Activated CD8-positive, alpha-beta memory T cell treated with anti-CD3 and anti-CD28 coated beads, Interleukin-2, amount 10 ng/mL, durations not matched to agents 7 days and 5 days (primary cell): ENCODE measurements around the gene ZNF260. TPM values are rescaled to one million over a fixed set of nuclear protein-coding genes. Genes with fewer than 3 reads are reported as not detected.
"Not testable (repeated sequence)": the region's sequence is repeated elsewhere in the genome, so short reads cannot be mapped to it uniquely, and the experiment has no call there.

Experiments
- ATAC-seq: fragments of 150-1000 bp; cut with Tn5 transposase; one replicate; pipeline ENCODE4 v1.10.0; 2021; ENCODE audit warnings: moderate library complexity
- CTCF ChIA-PET: fragments of 350-600 bp; sonication (Branson Sonifier 250); formaldehyde crosslinking; loops from one replicate; lab custom pipeline; 2021; ENCODE audit warnings: antibody characterized with exemption; lab: Charles Lee
- DNase-seq: peaks from one replicate; pipeline ENCODE4 v3.0.0-alpha.2; 2020
- H3K27ac Mint-ChIP-seq: one replicate; pipeline ENCODE4 v1.8.0; 2021; ENCODE audit warnings: mild to moderate bottlenecking, mixed read lengths
- H3K27me3 Mint-ChIP-seq: one replicate; pipeline ENCODE4 v1.8.0; 2021; ENCODE audit warnings: mixed read lengths
- H3K36me3 Mint-ChIP-seq: one replicate; pipeline ENCODE4 v1.8.0; 2021; ENCODE audit warnings: mild to moderate bottlenecking, mixed read lengths
- H3K4me1 Mint-ChIP-seq: one replicate; pipeline ENCODE4 v1.8.0; 2021; ENCODE audit warnings: mixed read lengths
- H3K4me3 Mint-ChIP-seq: one replicate; pipeline ENCODE4 v1.8.0; 2021; ENCODE audit warnings: mild to moderate bottlenecking, moderate library complexity, mixed read lengths
- H3K9me3 Mint-ChIP-seq: one replicate; pipeline ENCODE4 v1.8.0; 2022; ENCODE audit warnings: low read depth, mixed read lengths
- total RNA-seq, 2 experiments: library from RNA; stranded (reverse); gene quantifications; one replicate each; pipeline ENCODE4 v1.2.3, GENCODE V29; 2021

Gene ZNF260
- total RNA-seq, 2 experiments from 2014 or later: 9.3 to 11.7 TPM

DNA sequence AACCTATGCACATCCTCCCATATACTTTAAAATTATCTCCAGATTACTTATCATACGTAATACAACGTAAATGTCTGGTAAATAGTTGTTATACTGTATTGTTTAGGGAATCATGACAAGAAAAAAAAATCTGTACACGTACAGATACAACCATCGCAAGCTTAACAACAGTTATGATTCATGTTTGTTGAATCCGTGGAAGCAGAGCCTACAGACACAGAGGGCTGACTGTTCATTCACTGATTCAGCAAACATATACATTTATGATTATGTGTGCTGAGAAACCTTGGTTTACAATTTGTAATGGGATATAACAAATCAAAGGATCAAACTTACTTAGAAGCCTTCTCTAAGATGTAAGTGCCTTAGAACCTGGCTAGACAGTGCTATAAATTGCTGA is 1.5 kb downstream of the ZNF260 start:
- Mint-ChIP-seq H3K36me3 (peaks cover 56% of the 10 kb centered on the region), H3K27me3 (no peaks in the 10 kb centered on the region), H3K9me3 (peaks cover 18% of the 10 kb centered on the region), H3K27ac (peak overlapping the region; percentile 27), H3K4me1 (peaks cover 16% of the 10 kb centered on the region), H3K4me3 (peak overlapping the region; percentile 50)
- no peak for ATAC-seq
- DNase-seq: no peak
- CTCF ChIA-PET: no interaction called here

DNA sequence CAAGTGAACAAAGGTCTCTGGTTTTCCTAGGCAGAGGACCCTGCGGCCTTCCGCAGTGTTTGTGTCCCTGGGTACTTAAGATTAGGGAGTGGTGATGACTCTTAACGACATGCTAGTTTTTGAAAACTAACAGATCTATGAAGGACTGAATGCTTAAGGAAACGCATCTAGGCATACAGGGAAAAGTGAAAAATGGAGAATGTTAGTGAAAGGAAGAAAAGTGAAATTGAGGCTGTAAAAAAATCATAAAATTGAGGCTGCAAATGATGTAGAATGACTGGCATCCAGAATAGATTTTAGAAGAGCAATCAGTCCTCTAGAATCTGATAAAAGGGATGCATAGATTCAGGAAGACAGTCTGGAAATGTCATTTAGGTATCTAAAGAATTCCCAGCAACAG is 3.5 kb downstream of the ZNF260 start:
- DNase-seq: no peak

DNA sequence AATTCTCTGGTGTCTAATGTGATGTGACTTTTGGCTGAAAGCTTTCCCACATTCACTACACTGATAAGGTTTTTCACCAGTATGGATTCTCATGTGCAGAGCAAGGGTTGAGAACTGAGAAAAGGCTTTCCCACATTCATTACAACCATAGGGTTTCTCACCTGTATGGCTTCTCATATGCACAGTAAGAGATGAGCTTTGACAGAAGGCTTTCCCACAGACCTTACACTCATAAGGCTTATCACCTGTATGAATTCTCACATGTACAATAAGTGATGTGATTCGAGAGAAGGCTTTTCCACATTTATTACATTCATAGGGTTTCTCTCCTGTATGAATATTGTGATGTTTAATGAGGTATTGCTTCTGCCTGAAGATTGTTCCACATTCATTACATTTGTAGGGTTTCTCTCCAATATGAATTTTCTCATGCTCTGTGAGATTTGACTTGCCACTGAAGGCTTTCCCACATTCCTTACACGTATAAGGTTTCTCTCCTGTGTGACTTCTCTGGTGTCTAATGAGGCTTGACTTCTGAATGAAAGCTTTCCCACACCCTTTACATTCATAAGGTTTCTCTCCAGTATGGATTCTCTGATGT is 14.0 kb downstream of the ZNF260 start:
- DNase-seq (no peak), ATAC-seq (no peak)
- Mint-ChIP-seq H3K4me3 (no peak overlapping the region), H3K27ac (no peak overlapping the region), H3K4me1 (no peaks in the 10 kb centered on the region), H3K36me3 (peaks cover 66% of the 10 kb centered on the region), H3K27me3 (no peaks in the 10 kb centered on the region), H3K9me3 (peaks cover 54% of the 10 kb centered on the region)
- CTCF ChIA-PET: no interaction called here

More for the DNA sequence above, 3.5 kb downstream of the ZNF260 start:
- Mint-ChIP-seq H3K4me3 (no peak overlapping the region), H3K4me1 (peaks cover 16% of the 10 kb centered on the region), H3K9me3 (peaks cover 17% of the 10 kb centered on the region), H3K27ac (no peak overlapping the region), H3K36me3 (peaks cover 63% of the 10 kb centered on the region), H3K27me3 (no peaks in the 10 kb centered on the region)
- CTCF ChIA-PET: no interaction called here
- no peak for ATAC-seq

DNA sequence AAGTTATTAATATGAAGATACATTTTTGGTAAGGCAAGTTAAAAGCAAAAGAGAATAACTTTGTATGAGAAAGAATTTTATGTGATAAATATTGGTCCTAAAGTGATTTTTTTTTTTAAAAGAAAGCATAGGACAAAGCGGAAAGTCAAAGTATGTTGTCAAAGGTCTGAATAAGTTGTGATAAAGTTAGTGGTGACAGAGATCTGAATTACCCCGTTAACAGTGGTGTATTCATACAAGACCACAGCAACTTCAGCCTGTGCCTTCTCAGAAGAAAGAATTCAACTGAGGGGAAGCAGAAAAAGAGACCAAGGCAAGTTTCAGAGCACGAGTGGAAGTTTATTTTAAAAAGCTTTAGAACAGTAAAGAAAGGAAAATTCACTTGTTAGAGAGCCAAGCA is 19.7 kb downstream of the ZNF260 start:
- Mint-ChIP-seq H3K27ac (no peak overlapping the region), H3K9me3 (peaks cover 24% of the 10 kb centered on the region), H3K36me3 (peaks cover 20% of the 10 kb centered on the region), H3K4me1 (no peaks in the 10 kb centered on the region), H3K4me3 (no peak overlapping the region), H3K27me3 (no peaks in the 10 kb centered on the region)
- DNase-seq (no peak), ATAC-seq (no peak)
- CTCF ChIA-PET: no interaction called here

DNA sequence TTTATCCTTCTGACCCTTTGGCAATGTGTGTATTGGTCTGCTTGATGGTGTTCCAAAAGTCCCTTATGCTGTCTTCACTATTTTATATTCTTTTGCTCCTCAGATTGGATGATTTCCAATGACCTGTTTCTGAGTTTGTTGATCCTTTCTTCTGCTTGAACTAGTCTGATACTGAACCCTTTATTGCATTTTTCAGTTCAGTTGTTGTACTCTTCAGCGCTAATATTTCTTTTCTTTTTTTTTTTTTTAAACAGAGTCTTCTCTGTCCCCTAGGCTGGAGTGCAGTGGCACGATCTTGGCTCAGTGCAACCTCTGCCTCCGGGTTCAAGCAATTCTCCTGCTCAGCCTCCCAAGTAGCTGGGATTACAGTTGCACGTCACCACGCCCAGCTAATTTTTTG is 26.1 kb downstream of the ZNF260 start:
- Mint-ChIP-seq H3K4me1 (no peaks in the 10 kb centered on the region), H3K36me3 (peaks cover 5% of the 10 kb centered on the region), H3K27ac (no peak overlapping the region), H3K9me3 (peaks cover 30% of the 10 kb centered on the region), H3K27me3 (no peaks in the 10 kb centered on the region), H3K4me3 (no peak overlapping the region)
- CTCF ChIA-PET: no interaction called here
- DNase-seq (no peak), ATAC-seq (no peak)

DNA sequence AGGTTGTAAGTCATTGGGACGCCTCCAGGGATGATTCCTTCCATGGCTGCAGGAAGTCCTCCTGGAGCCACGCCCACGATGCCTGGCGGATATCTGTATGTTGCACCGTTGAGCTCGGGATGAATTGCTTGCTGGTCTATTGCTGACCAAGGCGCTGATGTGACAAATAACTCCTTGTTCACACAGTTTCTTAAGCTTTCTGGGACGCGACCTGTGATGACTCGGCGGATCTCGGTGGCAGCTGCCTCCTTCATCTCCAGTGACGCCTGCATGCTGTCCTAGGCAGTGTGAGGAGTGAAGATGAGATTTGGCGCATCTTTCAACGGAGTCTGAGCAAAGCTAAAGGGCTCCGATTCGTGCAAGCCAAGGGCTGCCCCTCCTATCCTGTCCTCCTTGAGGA is 31.1 kb downstream of the ZNF260 start:
- Mint-ChIP-seq H3K27me3 (no peaks in the 10 kb centered on the region), H3K4me1 (no peaks in the 10 kb centered on the region), H3K4me3 (no peak overlapping the region), H3K9me3 (peaks cover 23% of the 10 kb centered on the region), H3K36me3 (peaks cover 8% of the 10 kb centered on the region), H3K27ac (no peak overlapping the region)
- no peak for ATAC-seq
- no peak for DNase-seq
- CTCF ChIA-PET: no interaction called here

DNA sequence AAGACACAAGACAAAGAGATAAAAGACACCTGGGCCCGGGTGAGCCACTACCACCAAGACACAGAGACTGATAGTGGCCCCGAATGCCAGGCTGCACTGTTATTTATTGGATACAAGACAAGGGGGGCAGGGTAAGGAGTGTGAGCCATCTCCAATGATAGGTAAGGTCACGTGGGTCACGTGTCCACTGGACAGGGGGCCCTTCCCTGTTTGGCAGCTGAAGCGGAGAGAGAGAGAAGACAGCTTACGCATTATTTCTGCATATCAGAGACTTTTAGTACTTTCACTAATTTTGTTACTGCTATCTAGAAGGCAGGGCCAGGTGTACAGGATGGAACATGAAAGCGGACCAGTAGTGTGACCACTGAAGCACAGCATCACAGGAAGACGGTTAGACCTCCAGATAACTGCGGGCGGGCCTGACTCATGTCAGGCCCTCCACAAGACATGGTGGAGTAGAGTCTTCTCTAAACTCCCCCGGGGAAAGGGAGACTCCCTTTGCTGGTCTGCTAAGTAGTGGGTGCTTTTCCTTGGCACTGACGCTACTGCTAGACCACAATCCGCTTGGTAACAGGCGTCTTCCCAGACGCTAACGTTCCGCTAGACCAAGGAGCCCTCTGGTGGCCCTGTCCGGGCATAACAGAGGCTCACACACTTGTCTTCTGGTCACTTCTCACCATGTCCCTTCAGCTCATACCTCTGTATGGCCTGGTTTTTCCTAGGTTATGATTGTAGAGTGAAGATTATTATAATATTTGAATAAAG is 35.2 kb downstream of the ZNF260 start:
- H3K9me3 Mint-ChIP-seq: peaks cover 12% of the 10 kb centered on the region

DNA sequence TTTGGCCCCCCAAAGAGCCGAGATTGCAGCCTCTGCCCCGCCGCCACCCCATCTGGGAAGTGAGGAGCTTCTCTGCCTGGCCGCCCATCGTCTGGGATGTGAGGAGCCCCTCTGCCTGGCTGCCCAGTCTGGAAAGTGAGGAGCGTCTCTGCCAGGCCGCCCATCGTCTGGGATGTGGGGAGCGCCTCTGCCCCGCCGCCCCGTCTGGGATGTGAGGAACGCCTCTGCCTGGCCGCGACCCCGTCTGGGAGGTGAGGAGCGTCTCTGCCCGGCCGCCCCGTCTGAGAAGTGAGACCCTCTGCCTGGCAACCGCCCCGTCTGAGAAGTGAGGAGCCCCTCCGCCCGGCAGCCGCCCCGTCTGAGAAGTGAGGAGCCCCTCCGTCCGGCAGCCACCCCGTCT is 37.2 kb downstream of the ZNF260 start:
- DNase-seq, CTCF ChIA-PET, ATAC-seq, H3K4me3 Mint-ChIP-seq, H3K9me3 Mint-ChIP-seq, H3K27me3 Mint-ChIP-seq: not testable (repeated sequence)
- peaks cover 25% of the 10 kb centered on the region for H3K4me1 Mint-ChIP-seq
- H3K27ac Mint-ChIP-seq: peak overlapping the region; percentile 99
- peaks cover 28% of the 10 kb centered on the region for H3K36me3 Mint-ChIP-seq

More for the DNA sequence above, 35.2 kb downstream of the ZNF260 start:
- CTCF ChIA-PET: interaction anchor here (1.4 kb wide), 1 partner anchor 13 kb away, joined by 3 read pairs; no protein-coding TSS in a partner anchor
- H3K27ac Mint-ChIP-seq, H3K4me3 Mint-ChIP-seq, ATAC-seq, H3K27me3 Mint-ChIP-seq: not testable (repeated sequence)
- Mint-ChIP-seq H3K4me1 (peaks cover 18% of the 10 kb centered on the region), H3K36me3 (peaks cover 12% of the 10 kb centered on the region)
- DNase-seq: peak; percentile 53

DNA sequence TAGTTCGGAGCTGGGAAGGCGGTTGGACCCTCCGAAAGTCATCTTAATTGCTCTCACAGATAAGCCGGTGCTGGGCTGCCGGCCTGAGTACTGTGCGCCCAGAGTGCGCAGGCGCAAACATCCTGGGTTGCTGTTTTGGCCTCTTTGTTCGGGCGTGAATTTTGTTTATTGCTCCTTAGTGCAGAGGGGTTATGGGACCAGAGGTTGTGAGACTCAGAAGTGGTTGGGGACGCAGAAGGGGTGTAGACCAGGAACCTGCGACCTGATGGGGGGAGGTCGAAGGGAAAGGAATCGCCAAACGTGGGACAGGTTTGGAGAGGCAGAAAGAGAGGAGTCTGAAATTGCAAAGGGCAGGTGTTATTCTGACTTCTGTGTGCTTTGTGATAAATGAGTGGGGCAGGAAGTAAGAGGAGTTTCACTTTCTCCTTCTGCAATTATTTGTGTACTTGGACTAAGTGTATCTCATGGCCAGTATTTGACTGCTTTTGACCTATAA is 38.1 kb downstream of the ZNF260 start:
- CTCF ChIA-PET: interaction anchor here (1.3 to 2.3 kb wide), 4 partner anchors 39 to 362 kb away, joined by 3 to 9 read pairs (median 6); partner anchors contain the start of genes ZNF260, ZNF382 and ZNF529
- peaks cover 8% of the 10 kb centered on the region for H3K9me3 Mint-ChIP-seq

DNA sequence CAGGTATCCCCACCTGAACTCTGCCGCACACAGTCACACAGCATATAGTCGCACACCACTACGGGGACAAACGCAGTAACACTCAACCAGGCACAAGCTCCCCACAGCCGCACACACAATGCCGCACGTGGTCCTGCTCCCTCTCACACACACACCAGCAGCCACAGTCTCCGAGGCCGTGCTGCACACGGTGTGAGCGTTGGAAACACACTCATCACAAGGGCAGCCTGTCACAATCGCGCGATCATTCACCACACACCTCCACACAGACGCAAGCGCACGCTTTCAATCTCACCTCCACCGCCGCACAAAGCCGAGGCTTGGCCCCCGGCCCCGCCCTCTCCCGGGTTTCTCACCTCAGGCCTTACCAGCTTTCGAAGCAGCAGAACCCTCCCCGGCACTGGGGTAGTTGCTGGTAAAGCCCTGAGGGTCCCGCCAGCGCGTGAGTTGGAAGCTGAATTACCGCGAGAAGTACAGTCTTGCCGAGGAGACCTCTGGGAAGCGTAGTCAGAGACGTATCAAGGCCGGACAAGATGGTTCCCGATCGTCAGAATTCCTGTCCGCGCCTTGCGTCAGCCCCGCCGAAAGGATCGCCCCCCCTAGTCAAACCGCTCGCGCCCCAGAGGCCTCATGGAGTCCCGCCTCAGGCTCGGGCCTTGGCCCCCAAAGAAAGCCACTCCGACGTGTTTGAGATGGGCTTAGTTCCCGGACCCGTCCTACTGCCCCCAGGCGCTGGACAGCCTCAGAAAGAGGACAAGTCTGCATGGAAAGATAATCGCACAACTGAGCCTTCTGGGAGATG is 38.8 kb downstream of the ZNF260 start, which contains the start of gene ZNF566:
Gene ZNF566, minus strand, starts transcription at position 444 of the 802 bp plus-strand sequence. CDS start 13,004 bp downstream, outside the sequence.
- H3K36me3 Mint-ChIP-seq: peaks cover 34% of the 10 kb centered on the region
- peaks cover 26% of the 10 kb centered on the region for H3K4me1 Mint-ChIP-seq
- peak; percentile 97 for DNase-seq
- peak; percentile 96 for ATAC-seq
- H3K27me3 Mint-ChIP-seq: no peaks in the 10 kb centered on the region
- peak within 1 kb of the TSS; percentile 99 for H3K27ac Mint-ChIP-seq
- H3K4me3 Mint-ChIP-seq: peak within 1 kb of the TSS; percentile 98
- CTCF ChIA-PET: interaction anchor here (0.9 to 2.3 kb wide), 5 partner anchors 39 to 361 kb away, joined by 3 to 9 read pairs (median 5); partner anchors contain the start of genes ZNF260, ZNF382 and ZNF529
- peaks cover 9% of the 10 kb centered on the region for H3K9me3 Mint-ChIP-seq

More for the DNA sequence above, 38.1 kb downstream of the ZNF260 start:
- Mint-ChIP-seq H3K27ac (peak overlapping the region; percentile 99), H3K27me3 (no peaks in the 10 kb centered on the region), H3K36me3 (peaks cover 32% of the 10 kb centered on the region), H3K4me3 (peak overlapping the region; percentile 98), H3K4me1 (peaks cover 26% of the 10 kb centered on the region)
- ATAC-seq (peak; percentile 71), DNase-seq (peak; percentile 87)

DNA sequence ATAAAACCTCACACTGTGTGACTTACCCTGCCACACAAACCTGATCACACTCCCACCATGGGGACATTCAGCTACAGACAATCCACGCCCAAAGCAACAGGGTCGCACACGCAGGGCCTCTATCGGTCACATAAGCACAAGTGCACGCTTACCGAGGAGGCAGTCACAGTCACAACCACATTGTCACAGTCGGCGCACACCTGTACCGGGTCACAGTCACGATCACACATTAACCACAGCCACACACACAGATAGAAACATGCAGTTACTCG is 39.3 kb downstream of the ZNF260 start:
- H3K9me3 Mint-ChIP-seq: peaks cover 8% of the 10 kb centered on the region
- ATAC-seq: peak; percentile 13

DNA sequence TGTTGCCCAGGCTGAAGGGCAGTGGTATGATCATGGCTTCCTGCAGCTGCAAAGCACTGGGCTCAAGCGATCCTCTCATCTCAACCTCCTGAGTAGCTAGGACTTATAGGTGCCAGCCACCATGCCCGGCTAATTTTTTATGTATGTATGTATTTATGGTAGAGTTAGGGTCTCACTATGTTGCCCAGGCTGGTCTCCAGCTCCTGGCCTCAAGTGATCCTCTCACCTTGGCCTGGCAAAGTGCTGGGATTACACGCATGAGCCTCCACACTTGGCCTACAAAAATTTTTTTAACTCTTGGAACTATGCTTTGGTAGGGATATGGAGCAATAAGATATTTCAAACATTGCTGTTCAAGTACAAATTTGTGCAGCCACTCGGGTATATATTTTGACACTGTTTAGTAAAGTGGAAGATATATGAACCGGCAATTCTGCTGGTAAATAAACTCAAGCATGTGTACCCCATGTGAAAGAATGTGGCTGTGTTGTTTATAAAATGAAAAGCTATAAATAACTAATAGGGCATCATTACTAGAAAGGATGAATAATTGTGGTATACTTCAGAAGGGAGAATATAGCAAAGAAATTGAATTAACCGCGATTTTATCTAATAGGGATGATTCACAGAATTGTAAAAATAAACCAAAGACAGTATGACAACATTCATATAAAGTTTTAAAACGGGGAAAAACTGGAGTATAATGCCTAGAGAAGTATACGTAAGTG is 39.8 kb downstream of the ZNF260 start:
- Mint-ChIP-seq H3K4me1 (peaks cover 26% of the 10 kb centered on the region), H3K4me3 (peak overlapping the region; percentile 98), H3K9me3 (peaks cover 8% of the 10 kb centered on the region), H3K27me3 (no peaks in the 10 kb centered on the region), H3K27ac (peak overlapping the region; percentile 99), H3K36me3 (peaks cover 41% of the 10 kb centered on the region)
- DNase-seq (no peak), ATAC-seq (no peak)
- CTCF ChIA-PET: interaction anchor here (0.9 to 2.3 kb wide), 5 partner anchors 40 to 360 kb away, joined by 3 to 9 read pairs (median 4); partner anchors contain the start of genes ZNF260 and ZNF382

More for the DNA sequence above, 39.3 kb downstream of the ZNF260 start:
- H3K27ac Mint-ChIP-seq: peak overlapping the region; percentile 99
- H3K27me3 Mint-ChIP-seq: no peaks in the 10 kb centered on the region
- DNase-seq: peak; percentile 65
- peaks cover 37% of the 10 kb centered on the region for H3K36me3 Mint-ChIP-seq
- peak overlapping the region; percentile 98 for H3K4me3 Mint-ChIP-seq
- CTCF ChIA-PET: interaction anchor here (0.9 to 2.3 kb wide), 5 partner anchors 40 to 361 kb away, joined by 3 to 9 read pairs (median 5); partner anchors contain the start of genes ZNF260, ZNF382 and ZNF529
- H3K4me1 Mint-ChIP-seq: peaks cover 26% of the 10 kb centered on the region
